HUES48 (cell line): ENCODE measurements around the gene SIX6.

Experiments
- H3K27ac ChIP-seq: one replicate; pipeline ENCODE4 v1.7.0; 2013; ENCODE audit warnings: low read depth, low read length, inconsistent platforms
- H3K27me3 ChIP-seq: 2 replicates; pipeline ENCODE4 v1.6.1; 2013; ENCODE audit warnings: mild to moderate bottlenecking, low read length; ENCODE audit not compliant: control insufficient read depth, insufficient read depth
- H3K36me3 ChIP-seq: 2 replicates; pipeline ENCODE4 v1.6.1; 2013; ENCODE audit warnings: low read length; ENCODE audit not compliant: control insufficient read depth, insufficient read depth
- H3K4me1 ChIP-seq: 2 replicates; pipeline ENCODE4 v1.6.1; 2013; ENCODE audit warnings: mild to moderate bottlenecking, low read length; ENCODE audit not compliant: control insufficient read depth, insufficient read depth
- H3K4me3 ChIP-seq: 2 replicates; pipeline ENCODE4 v1.5.1; 2013; ENCODE audit warnings: mild to moderate bottlenecking, low read depth, low read length
- H3K9ac ChIP-seq: 2 replicates; pipeline ENCODE4 v1.6.1; 2013; ENCODE audit warnings: mild to moderate bottlenecking, low read depth, low read length, moderate library complexity
- H3K9me3 ChIP-seq: 2 replicates; pipeline ENCODE4 v1.6.1; 2013; ENCODE audit warnings: low read length; ENCODE audit not compliant: control insufficient read depth, insufficient read depth

SIX6 gene

DNA sequence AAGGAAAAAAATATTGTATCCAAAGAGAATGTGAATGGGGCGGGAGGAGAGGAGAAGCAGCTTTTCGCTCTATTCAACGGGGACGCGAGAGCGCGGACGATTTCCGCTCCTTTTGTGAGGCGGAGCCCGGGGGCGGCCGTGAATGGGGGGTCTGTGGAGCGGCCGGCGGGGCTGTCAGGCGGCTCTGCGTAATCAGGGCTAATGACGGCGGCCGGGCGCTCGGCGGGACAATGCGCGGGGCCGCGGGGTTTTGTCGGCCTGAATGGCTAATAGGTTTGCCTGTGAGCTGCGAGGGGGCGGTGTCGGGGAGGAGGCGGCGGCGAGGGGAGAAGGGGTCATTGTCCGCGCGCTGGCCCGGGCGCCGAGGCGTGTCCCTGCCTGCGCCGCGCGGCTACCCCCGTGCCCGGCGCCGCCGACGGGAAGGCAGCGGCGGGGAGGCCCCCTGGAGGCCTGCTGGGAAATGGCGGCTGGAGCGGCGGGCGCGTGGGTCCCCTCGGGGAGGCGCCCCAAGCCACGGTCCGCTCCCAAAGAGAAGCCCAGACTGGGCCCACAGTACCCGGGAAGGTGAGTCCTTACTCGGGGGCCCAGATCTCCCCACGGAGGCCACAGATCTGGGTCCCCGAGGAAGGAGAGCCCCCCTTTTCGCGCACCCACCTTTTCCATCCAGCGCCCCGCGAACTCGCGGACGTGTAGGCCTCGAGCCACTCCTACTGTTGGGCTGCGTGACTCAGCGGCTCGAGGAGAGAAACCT, 6.0 kb downstream of the SIX6 start:
- no peaks in the 10 kb centered on the region for H3K36me3 ChIP-seq
- peaks cover 34% of the 10 kb centered on the region for H3K4me1 ChIP-seq
- H3K9ac ChIP-seq: no peak overlapping the region
- H3K4me3 ChIP-seq: peak overlapping the region; percentile 59
- H3K27ac ChIP-seq: peak overlapping the region; percentile 39
- no peaks in the 10 kb centered on the region for H3K9me3 ChIP-seq
- H3K27me3 ChIP-seq: peaks cover 98% of the 10 kb centered on the region

DNA sequence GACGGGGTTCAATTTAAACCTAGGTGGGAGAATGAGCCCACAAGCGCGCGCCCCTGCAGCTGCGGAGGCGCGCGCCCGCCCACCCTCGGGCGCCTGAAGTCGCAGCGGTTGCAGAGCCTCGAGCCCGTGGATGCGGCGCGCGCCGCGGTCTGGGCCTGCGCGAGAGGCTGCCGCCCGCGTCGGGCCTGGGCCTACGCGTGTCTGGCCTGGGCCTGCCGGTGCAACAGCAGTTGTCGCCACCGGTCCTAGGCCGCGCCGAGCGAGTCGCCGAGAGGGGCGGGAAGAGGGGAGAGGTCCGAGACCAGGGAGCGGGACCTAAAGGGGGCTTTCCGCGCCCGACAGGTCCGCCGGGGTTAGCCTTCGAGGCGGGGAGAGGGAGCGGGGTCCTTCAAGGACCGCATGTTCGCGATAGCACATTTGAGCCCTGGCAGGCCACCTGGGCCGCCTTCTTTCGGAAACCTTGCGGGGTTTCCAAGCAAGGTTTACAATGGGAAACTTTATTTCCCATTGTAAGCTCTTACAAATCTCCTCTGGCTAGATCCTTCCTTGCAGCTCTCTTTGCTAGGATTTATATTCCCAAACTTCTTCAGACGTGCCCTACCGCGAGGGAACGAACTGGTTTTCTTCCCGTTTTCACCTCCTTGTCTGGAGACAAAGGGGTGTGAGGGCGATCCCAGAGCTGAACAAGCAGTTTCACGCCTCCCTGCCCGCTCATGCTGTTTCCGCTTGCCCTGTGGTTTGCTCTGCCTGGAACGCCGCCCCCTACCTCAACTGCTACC, 6.8 kb downstream of the SIX6 start:
- Histone ChIP-seq H3K9me3 (no peaks in the 10 kb centered on the region), H3K36me3 (no peaks in the 10 kb centered on the region), H3K4me3 (peak overlapping the region; percentile 59), H3K27ac (peak overlapping the region; percentile 17), H3K27me3 (peaks cover 93% of the 10 kb centered on the region), H3K4me1 (peaks cover 27% of the 10 kb centered on the region), H3K9ac (no peak overlapping the region)

DNA sequence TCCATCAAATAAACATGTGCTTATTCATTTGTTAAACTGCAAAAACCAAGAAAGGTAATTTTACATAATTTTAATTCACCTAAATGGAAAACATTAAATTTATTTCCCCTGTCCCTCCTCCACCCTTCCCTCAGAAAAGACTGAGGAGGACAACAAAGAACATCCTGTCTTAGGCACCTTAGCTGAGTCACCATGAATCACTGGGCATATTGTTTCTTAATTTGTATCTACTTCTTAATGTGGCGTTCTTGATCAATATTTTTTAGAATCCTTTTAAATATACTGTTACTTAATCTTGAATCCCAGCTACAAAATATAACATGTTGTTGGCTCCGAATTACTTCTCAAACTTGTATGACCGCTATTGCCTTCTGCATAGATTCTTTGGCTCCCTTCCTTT, 23.5 kb downstream of the SIX6 start:
- Histone ChIP-seq H3K9me3 (no peaks in the 10 kb centered on the region), H3K27ac (no peak overlapping the region), H3K9ac (no peak overlapping the region), H3K4me3 (no peak overlapping the region), H3K36me3 (no peaks in the 10 kb centered on the region), H3K4me1 (no peaks in the 10 kb centered on the region), H3K27me3 (no peaks in the 10 kb centered on the region)

- Histone ChIP-seq H3K4me3 (no peak overlapping the region), H3K36me3 (no peaks in the 10 kb centered on the region), H3K9me3 (no peaks in the 10 kb centered on the region), H3K27ac (no peak overlapping the region), H3K27me3 (no peaks in the 10 kb centered on the region), H3K9ac (no peak overlapping the region), H3K4me1 (no peaks in the 10 kb centered on the region)
These were observed 28.7 kb downstream of the SIX6 start for GRCh38 chr14:60537663-60538062.

DNA sequence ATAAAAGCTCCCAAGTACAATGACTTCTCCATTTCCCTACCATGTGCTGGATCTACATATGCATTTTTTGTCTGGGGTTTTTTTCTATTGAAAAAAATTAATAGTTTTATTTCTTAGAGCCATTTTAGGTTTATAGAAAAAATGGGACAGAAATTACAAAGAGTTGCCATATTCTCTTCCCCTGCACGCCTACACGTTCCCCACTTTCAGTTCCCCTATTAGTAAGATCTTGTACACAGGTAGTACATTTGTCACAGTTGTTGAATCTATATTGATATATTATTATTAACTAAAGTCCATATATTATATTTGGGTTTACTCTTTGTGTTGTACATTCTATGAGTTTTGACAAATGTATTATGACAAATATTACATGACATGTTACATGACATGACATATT, 35.7 kb downstream of the SIX6 start:
- H3K27ac ChIP-seq: no peak overlapping the region

DNA sequence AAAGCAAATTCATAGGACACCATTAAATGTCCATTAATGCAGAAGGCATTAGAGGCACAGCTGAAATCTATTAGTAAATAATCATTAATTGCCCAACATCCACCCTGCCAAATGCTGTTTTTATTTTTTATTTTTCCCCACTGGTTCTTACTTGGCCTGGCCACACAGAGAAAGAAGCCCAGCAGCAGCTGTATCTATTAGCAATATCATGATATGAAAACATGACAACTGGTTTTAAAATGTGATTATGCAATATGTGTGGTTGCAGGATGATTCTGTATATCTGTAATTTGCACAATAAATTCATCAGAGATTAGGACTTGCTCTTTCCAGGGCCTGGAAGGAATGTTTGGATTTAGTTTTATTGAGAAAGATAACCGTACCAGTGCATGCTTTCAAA, 44.9 kb downstream of the SIX6 start:
- no peak overlapping the region for H3K27ac ChIP-seq
- H3K4me3 ChIP-seq: no peak overlapping the region
- H3K4me1 ChIP-seq: no peaks in the 10 kb centered on the region
- no peaks in the 10 kb centered on the region for H3K27me3 ChIP-seq
- H3K36me3 ChIP-seq: no peaks in the 10 kb centered on the region
- no peak overlapping the region for H3K9ac ChIP-seq
- no peaks in the 10 kb centered on the region for H3K9me3 ChIP-seq

More for the DNA sequence above, 35.7 kb downstream of the SIX6 start:
- Histone ChIP-seq H3K4me1 (no peaks in the 10 kb centered on the region), H3K27me3 (no peaks in the 10 kb centered on the region), H3K4me3 (no peak overlapping the region), H3K9me3 (peaks cover 7% of the 10 kb centered on the region; the same call in 1 of the 2 replicates), H3K36me3 (no peaks in the 10 kb centered on the region), H3K9ac (no peak overlapping the region)

GRCh38 chr14:60561845-60562746, 53.1 kb downstream of the SIX6 start:
- H3K27me3 ChIP-seq: no peaks in the 10 kb centered on the region
- H3K4me3 ChIP-seq: no peak overlapping the region
- H3K9me3 ChIP-seq: no peaks in the 10 kb centered on the region
- H3K36me3 ChIP-seq: no peaks in the 10 kb centered on the region
- H3K9ac ChIP-seq: no peak overlapping the region
- H3K27ac ChIP-seq: no peak overlapping the region
- H3K4me1 ChIP-seq: no peaks in the 10 kb centered on the region
